Measurements from ENCODE around the gene PLA1A.
"Not testable (repeated sequence)": the region's sequence is repeated elsewhere in the genome, so short reads cannot be mapped to it uniquely, and the experiment has no call there.

The PLA1A gene

DNA sequence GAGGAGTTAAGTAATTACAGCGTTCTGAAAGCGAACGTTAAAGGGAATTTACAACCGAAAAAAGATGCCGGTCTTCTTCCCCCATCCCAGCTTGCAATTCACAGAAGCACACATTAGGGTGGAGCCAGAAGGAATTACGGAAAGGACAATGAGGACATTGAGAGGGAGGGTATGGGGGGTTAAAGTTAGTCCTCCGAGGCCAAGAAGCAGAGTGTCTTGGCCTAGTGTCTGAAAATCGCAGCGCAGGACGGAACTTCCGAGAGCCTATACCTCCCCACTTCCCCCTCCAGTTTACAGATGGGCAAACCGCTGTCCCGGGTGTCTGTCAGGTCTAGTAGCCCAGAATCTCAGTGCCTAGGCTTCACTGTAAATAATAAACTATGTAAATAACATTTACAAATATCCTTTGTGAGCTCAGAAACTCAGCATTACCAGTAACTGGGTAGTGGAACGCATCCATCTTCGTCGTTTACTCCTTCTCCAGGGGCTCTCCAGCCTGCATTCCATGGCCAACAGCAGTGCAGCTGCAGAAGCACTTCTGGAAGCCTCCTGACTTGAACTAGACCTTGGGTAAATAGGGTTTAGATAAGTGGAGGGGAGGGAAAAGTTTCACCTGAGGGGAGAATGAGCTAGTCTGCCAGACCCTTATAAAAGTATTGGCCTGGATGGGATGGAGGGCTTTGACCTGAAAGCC lies 17.5 kb upstream of the PLA1A start:
- peak; percentile 29 for DNase-seq

DNA sequence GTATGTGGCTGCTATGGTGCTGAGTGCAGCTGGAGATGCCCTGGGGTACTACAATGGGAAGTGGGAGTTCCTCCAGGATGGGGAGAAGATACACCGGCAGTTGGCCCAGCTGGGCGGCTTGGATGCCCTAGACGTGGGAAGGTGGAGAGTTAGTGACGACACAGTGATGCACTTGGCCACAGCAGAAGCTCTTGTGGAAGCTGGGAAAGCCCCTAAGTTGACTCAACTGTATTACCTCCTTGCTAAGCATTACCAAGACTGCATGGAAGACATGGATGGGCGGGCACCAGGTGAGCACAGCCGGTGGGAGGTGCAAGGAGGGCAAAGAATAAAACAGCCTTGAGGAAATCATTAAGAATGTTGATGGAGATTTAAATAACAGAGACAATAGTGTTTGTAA lies 15.5 kb upstream of the PLA1A start:
- peak; percentile 62 for DNase-seq

DNA sequence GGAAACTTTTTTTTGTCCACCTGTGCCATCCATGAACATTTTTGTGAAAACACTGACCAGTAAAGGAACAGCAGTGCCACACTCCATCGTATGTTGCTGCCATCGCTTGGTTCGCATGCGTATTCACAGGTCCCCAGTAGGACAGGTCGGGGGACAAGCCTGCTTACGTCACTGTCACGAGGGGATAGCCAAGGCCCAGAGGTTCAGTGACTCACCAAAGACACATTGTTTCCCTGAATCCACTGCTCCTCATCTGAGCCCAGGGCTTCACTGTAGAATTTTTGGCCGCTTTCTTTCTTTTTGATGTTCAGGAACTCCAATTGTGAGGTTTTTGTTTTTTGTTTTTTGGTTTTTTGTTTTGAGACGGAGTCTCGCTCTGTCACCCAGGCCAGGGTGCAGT lies 12.5 kb upstream of the PLA1A start:
- no peak for DNase-seq

DNA sequence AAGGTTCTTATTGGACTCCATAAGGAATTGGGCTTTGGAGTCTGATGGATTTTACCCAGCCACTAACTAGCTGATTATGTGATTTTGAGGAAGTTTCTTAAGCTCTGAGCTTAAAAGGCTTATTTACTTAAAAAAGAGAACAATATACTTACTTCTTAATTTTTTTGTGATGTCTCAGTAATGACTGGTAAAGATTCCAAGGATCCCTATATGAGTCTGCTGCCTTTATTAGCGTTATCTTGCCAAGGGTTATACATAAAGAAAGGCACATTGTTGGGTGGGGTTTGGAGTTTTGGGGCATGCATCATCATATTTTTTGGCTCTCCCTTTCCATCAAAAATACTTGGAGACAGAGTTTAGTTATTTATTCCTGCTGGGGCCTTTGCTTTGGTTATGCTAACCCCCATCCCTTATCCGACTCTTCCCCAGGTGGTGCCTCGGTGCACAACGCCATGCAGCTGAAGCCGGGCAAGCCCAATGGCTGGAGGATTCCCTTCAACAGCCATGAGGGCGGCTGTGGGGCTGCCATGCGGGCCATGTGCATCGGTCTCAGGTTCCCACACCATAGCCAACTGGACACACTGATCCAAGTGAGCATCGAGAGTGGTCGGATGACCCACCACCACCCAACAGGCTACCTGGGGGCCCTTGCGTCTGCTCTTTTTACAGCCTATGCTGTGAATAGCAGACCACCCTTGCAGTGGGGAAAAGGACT lies 11.7 kb upstream of the PLA1A start:
- no peak for DNase-seq

DNA sequence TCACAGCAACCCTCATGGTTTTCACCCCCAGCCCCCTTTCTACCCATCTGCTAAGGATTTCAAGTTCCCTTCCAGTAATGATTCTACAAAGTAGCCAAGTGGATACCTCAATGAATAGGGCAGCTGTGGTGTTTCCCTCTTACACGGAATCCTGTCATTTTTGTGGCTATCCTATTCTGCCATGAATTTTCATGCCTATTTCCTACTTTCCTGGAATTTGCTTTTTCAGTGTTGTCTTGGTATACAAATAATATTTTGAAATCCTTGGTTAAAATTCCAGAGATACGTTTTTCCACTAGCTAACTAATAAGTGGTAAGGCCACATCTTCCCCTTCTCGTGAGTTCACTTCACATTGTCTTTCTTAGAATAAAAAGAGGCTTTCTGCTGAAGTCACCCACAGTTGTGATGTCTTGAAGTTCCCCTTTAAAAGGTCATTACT lies 10.9 kb upstream of the PLA1A start:
- DNase-seq, result no peak

DNA sequence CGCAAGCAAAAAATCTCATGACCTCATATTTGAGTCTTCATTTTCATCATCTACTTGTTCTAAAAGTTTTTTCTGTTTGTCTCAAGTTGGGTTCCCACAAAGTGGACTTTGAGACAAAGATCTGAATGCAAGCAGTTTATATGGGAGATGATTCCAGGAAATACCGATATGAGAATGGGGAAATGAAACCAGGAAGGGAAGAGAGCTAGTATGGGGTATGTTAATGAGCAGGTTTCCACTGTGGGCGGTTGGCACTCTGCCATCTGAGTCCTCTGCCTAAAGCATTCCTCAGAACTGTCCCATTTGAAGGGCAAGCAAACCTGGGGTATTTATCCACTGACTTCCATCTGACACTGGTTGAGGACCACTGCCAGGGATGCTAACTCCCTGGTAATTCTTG lies 9.6 kb upstream of the PLA1A start:
- DNase-seq, result no peak

DNA sequence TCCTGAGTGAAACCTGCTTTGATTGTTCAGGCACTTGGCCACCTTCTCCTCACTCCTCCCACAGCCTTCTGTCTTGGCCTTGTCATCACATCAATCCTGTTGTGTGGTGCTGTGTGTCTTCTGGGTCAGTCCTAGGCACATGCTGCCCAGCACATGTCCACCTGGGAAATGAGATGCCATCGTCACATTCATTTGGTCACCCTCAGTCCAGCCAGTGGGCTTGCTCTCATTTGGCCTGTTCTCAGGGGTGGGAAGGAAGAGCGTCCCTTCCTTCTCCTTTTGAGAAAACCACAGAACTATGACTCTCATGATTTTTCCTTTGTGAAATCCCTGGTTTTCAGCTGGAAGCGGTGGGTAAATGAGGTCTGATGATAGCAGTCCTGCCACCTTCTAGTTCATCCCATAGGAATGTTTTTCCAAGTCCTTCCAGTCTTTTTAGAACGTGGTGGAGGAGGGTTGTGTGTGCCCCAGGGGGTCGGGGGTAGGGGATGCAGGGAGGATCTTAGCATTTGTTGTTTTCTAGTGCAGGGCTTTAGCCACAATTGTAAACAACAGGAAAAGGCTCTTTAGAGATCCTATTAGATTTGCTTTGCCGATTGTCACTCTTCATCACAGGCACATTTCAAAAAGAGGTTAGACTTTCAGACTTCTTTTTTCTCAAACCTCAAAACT lies 8.4 kb upstream of the PLA1A start:
- DNase-seq, result no peak

DNA sequence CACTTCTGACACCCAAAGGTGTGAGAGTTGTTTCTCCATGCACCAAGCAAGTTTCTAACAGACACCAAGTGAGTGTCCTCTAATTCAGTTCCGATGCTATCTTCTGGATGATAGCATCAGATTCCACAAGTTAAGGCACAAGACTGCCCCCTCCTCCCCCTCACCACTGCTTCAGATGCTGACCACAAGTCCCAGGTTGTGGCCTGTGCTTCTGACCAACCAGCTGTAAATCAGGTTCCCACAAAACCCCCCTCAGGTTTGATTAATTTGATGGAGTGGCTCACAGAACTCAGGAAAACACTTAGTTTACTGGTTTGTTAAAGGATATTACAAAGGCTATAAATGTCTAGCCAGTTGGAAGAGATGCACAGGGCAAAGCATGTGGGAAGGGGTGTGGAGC lies 7.0 kb upstream of the PLA1A start:
- no peak for DNase-seq

DNA sequence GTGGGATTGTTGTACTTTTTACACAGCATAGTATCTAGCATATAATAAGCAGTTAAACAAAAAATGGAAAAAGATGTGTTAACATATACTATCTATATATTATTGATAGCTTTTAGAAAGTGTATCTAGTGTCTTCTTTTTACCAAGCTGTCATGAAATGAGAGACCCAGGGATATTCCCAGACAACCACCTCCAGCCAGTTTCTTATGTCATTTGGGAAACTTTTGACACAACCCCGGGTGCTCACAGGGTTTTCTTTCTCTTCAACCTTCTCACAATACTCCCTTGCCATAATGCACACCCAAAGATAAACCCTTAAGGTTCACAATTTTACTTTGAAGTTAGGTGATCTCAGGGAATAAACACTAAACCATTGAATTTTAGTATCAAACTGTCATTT lies 4.8 kb upstream of the PLA1A start:
- DNase-seq, result no peak

DNA sequence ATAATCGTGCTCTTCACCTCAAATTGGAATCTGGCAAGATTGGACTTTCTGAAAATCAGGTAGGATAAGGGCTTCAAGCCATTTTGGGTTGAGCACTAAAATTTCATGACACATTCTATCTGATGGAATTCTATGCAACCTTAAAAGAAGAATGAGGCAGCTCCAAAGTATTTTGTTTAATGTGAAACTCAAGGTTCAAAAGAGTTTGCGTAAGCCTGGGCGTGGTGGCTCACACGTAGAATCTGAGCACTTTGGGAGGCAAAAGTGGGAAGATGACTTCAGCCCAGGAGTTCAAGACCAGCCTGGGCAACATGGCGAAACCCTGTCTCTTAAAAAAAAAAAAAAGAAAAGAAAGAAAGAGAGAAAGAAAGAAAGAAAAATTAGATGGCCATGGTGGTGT lies 3.6 kb upstream of the PLA1A start:
- no peak for DNase-seq

DNA sequence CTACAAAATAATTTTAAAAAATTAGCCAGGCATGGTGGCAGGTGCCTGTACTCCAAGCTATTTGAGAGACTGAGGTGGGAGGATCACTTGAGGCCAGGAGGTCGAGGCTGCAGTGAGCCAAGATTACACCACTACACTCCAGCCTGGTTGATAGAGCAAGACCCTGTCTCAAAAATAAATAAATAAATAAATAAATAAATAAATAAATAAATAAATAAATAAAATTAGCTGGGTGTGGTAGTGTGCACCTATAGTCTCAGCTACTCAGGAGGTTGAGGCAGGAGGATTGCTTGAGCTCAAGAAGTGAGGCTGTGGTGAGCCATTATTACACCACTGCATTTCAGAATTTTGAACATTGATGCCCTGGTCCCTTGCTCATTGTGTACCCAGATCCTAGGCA lies 2.8 kb upstream of the PLA1A start:
- DNase-seq, result not testable (repeated sequence)

DNA sequence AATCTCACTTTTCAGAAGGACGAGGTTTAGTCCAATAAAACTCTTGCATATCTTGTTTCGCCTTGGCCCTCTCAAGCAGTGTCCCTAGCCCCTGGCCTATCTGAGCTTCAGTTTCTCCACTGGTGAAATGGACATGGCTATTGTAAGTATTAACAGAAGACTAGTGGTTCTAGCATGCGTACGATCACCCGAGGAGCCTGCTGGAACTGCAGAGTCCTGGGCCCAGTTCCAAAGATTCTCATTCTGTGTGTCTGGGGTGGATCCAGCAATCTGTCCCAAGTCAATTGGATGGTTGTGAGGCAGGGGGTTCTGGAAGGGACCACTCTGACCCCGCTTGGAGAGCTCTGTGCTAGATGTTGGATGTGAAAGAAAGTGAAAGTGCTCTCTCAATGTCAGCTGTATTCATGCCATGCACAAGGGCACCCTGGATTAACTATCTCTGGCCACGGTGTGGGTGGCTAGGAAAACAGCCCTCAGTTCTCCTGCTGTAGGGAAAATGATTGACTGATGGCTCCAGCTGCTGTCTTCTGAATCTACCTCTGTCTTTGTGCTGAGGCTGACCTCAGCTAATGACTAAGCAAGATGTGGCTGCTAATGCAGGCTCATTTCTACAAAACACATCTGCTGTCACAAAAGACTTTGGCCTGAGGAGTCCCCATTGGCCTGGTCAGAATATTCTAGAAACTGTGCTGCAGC lies 1.9 kb upstream of the PLA1A start:
- no peak for DNase-seq

DNA sequence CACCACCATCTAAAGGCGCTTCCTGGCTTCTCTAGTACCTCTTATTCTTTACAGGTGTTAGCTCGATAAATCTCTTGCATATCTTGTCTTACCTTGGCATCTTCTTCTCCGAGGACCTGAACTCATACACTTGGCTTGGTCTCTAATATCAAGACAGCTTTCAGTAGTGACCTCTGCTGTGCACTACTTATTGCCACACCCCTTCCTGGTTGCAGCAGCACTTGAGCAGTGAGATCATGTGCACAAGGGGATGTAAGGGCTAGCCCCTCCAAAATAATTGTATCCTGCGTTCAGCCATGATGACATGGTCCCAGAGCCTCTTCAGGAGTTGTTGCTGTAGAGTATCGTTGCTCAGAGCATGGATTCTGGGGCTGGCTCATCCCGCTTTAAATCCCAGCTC lies 1.3 kb upstream of the PLA1A start:
- DNase-seq, result no peak

DNA sequence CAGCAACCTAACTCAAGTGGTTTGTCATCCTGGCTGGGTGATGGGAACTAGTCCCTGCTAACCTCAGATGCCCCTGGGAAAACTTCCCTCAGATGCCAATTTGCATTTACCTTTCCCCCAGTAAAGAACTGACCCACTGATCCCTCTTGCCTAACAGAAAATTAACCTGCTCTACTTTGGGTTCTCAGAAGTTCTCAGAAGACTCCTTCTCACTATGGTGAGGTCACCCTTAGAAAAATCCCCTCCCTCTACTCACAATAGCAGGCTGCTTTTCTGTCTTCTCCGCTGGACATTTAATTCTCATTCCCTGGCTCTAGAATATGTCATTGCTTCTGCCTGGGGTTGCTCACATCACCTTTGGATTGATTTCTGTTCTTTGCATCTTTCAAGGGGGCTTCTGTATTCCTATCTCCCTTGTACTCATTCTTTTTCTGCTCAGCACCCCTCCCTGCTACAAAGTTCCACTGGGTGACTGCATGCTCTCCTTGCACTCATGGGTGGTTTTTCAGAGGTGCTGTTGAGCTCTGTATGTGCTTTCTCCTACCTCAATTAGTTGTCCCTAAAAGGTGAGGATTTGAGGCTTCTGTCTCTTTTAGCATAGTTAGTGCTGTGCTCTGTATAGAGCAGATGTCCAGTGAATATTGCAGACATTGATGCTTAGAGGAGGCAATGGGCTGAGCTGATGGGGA lies 869 bp downstream of the PLA1A start:
- no peak for DNase-seq

DNA sequence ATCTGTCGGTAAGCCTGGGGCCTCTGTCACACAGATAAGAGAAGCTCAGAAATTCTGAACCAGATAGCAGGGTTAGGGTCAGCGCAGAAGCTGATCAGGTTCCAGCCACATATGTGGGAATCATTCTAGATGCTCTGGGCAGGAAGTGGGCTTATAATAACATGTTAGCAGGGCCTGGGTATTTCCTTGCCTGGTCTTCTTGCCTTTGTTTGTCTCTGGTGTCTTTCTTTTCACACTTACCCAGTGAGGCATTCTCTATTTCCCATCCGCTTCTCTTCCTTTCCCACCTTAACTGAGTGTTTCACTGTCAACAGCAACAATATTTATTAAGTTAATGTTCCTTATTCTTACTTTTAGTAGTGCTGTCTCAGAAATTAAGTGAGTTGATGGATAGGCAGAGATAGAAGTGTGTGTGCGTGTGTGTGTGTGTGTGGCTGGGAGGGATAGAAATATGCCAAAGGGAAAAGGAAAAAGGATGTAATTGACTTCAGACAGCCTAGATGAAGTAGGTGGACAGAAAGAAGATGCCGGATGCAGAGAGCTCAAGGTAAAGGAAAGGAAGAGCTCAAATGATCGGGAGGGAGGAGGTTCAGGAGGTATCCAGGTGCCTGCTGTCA lies 2.0 kb downstream of the PLA1A start:
- no peak for DNase-seq

DNA sequence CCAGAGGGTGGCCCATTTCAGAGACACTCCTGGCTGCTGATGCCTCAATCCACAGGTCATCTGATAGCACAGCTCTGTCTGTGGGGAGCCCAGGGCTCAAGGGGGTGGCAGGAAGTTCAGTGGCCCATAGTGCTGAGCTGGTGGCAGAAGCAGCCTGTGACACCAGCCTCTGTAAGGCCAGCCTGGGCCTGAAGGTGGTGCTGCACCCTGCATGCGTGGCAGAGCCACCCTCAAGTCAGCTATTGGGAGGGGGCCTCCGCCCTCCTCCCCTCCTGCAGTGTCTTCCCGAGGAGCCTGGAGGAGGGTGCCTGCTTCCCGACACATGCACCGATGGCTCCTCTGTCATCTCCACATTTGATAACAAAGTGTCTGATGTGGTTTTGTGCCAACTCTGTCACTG lies 3.0 kb downstream of the PLA1A start:
- DNase-seq, result peak; percentile 51

DNA sequence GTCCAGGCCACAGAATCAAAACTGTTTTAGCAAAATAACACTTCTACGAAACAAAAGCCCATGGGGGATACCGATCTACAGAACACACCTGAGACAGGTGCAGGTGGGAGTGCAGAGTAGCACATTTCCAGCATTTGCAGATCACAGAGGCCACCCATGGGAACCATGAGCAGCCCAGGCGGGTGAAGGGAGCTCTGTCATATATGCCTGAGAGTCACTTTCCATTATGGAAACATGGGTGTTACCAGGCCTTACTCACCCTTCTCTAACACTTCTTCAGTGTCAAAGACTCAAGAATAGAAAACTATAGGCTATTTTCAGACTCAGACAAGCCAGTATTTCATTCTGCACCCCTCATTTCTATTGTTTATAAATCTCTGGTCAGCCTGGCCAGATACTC lies 3.5 kb downstream of the PLA1A start:
- no peak for DNase-seq

DNA sequence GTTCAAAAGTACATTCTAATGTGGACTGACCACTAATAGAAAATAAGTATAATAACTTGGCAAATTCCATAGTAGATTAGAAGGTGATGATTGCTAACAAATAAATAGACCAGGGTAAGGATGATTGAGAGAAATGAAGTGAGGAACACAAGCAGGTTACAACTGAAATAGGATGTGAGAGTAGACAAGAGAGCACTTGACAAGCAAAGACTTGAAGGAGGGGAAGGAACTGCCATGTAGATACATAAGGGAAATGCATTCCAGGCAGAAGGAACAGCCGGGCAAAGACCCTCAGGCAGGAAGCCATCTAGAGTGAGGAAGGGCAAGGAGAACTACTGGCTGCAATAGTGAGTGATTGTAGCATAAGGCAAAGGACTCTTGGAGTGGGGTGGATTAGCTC lies 5.0 kb downstream of the PLA1A start:
- DNase-seq, result no peak

DNA sequence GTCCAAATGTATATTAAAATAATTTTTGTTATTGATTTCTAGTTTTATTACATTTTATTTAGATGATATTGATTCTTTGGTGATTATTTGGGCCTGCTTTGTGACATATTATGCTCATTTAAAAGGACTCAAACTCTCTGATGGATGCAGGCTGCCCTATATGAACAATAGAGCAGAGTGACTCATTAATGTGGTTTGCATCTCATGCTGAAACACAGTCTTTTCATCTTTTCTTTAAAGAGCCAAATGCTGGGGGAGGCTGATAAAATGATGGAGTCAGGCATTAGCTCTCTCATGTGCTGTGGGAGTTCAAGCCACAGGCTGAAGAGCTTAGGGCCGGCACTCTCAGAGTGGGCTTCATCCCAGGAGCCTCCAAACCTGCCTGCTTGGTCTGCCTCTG lies 7.2 kb downstream of the PLA1A start:
- peak; percentile 36 for DNase-seq

DNA sequence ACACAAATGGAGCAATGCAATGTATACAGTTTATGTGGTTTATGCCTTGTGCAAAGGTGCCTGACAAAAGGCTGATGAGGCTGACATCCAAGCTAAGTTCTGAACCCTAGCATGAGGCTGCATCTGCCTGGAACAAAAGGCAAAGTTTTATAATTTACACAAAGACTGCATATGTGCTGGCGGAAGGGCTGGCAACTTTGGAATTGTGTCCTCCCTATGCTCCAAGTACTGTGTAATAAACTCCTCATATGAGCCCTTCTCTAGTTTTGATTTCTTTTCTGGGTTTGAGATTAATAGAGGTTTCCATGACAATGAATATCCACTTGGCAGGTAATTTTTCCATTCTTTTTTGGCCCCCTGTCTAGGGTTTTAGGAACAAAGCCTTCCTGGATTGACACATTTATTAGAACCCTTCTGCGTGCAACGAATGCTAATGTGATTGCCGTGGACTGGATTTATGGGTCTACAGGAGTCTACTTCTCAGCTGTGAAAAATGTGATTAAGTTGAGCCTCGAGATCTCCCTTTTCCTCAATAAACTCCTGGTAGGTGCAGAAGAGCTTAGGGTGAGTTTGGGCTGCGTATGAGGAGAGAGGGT lies 10.8 kb downstream of the PLA1A start:
- no peak for DNase-seq

DNA sequence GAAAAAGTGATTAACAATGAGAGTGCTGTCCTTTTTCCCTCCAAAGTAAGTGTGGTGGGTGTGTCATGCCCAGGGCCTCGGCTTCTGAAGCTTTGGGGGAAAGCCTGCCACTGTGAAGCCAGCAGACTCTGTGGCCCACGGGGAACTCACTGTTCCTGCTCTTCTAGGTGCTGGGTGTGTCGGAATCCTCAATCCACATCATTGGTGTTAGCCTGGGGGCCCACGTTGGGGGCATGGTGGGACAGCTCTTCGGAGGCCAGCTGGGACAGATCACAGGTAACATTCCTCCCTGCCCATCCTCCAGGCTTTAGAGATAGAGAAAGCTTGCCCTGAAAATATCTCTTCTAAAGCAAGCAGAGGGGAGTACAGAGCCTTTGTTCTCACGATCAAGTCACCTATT lies 11.6 kb downstream of the PLA1A start:
- no peak for DNase-seq

DNA sequence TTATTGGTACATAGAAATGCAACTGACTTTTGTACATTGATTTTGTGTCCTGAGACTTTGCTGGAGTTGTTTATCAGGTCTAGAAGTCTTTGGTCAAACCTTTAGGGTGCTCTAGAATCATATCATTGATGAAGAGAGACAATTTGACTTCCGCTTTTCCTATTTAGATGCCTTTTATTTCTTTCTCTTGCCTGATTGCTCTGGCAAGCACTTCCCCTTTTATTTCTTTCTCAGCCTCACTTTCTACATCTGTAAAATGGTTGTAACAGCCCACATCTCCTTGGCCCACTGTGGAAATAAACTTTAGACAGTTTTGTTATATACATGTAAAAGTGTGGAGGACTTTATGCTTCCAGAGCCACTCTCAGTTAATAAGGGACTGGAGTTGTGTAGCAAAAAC lies 14.0 kb downstream of the PLA1A start:
- DNase-seq, result no peak
